Measurements from ENCODE around the gene SVOPL.
A peak's percentile ranks its signal among the peaks of the same experiment; 100 is the strongest.
"Not testable (repeated sequence)": the region's sequence is repeated elsewhere in the genome, so short reads cannot be mapped to it uniquely, and the experiment has no call there.

SVOPL gene

GRCh38 chr7:138698281-138698680 lies 2.9 kb downstream of the SVOPL start:
- no peak for DNase-seq

- no peak for DNase-seq
These were observed 3.5 kb downstream of the SVOPL start for GRCh38 chr7:138697535-138698182.

GRCh38 chr7:138695776-138696175 lies 5.4 kb downstream of the SVOPL start:
- DNase-seq: not testable (repeated sequence)

- DNase-seq: no peak
These were observed 6.1 kb downstream of the SVOPL start for GRCh38 chr7:138695106-138695505.

DNA sequence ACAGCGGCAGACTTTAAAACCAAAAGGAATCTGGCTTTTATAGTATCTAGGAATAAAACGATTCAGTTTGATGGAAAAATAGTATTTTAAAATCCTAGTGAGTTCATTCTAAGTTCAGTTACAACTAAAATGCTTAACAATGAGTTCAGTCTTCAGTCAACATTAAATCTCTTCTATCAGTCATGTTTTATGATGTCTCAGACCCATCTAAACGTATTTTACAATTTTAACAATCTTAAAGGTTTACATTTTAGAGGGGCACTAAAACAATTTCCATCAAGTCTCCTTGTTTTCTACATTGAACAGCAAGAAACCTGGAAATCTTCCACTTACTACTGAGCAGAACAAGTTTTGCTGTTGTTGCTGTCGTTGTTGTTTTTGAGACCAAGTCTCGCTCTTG lies 10.0 kb downstream of the SVOPL start:
- no peak for DNase-seq

- no peak for DNase-seq
These were observed 10.7 kb downstream of the SVOPL start for GRCh38 chr7:138690495-138690894.

DNA sequence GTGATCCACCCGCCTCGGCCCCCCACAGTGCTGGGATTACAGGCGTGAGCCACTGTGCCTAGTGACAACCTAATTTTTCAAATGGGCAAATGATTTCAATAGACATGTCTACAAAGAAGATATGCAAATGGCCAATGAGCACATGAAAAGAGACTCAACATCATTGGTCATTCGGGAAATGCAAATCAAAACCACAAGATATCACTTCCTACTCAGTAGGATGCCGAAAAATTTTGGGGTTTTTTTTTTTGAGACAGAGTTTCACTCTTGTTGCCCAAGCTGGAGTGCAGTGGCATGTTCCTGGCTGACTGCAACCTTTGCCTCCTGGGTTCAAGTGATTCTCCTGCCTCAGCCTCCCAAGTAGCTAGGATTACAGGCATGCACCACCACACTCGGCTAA lies 13.1 kb downstream of the SVOPL start:
- DNase-seq: not testable (repeated sequence)

DNA sequence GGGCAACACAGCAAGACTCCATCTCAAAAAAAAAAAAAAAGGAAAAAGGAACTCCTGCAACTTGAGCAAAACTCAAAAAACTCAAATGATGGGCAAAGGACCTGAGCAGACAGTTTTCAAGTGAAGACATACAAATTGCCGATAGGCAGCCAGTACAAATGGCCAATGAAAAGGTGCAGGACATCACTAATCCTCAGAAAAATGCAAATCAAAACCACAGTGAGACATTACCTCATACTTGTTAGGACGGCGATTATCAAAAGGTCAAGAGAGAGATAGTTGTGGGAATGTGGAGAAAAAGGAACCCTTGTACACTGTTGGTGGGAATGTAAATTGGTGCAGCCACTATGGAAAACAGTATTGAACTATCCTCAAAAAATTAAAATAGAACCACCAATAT lies 16.8 kb downstream of the SVOPL start:
- DNase-seq: no peak

DNA sequence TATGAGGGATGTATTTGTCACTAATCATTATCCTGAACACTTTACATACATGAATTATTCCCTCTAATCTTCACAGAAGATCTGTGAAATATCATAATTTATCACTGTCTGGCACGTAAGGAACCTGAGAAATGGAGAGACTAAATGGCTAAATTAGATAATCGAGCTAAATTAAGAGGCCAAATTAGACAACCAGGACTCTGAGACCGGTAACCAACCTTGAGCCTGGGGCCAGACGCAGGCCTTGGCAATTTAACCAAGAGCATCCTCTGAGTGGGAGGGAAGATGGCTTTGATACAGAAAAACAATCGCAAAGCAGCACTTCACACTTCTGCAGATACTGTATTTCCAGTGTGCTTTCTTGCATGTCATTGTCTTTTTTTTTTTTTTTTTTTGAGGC lies 21.4 kb downstream of the SVOPL start:
- DNase-seq: no peak

- no peak for DNase-seq
These were observed 30.6 kb downstream of the SVOPL start for GRCh38 chr7:138670594-138670993.

GRCh38 chr7:138669364-138669763 lies 31.8 kb downstream of the SVOPL start:
- DNase-seq: no peak

DNA sequence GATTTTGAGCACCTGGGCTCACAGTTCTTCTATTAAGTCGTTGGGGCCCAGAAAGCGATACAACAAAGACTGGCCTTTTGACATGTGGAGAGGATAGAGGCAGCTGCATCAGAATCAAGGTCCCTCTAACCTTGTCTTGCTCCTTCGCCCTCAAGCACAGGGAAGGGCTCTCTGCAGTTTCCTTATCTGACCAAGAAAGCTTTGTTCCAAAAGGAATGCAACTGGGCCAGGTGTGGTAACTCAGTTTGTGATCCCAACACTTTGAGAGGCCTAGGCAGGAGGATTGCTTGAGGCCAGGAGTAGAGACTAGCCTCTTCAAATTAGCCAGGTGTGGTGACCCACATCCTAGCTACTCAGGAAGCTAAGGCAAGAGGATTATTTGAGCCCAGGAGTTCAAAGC lies 32.2 kb downstream of the SVOPL start:
- no peak for DNase-seq

- no peak for DNase-seq
These were observed 32.9 kb downstream of the SVOPL start for GRCh38 chr7:138668229-138668596.

DNA sequence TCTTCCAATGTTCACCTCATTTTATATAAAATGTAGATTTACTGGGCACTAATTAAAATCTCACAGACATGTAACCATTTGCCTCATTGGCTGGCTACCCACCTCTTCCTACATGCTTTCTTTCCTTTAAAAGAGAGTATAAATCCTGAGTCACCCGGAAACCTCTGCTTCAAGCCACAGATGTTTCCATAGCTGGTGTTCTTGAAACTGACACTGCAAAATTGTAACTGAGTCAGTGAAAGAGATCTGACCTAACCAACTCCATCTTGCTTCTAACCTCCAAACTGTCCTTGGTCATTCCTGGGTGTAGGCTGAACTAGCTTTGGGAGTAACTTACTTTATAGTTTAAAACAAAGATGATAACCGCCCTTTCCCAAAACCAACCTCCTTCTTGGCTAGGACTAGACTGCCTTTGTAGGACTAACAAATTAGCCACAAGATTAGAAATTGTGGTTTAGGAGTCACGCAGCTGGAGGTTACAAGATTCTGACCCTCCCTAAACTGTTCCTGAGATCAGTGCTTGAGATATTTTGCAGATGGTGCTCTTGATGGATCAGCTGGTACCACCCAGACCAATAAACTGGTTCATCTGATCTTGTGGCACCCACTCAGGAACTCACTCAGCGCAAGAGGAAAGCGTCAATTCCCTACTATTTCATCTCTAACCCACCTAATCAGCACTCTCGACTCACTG lies 33.5 kb downstream of the SVOPL start:
- peak in 1 of 2 donors; percentile 70 for DNase-seq

- no peak for DNase-seq
These were observed 34.8 kb downstream of the SVOPL start for GRCh38 chr7:138666385-138666784.

- no peak for DNase-seq
These were observed 35.5 kb downstream of the SVOPL start for GRCh38 chr7:138665669-138666140.

DNA sequence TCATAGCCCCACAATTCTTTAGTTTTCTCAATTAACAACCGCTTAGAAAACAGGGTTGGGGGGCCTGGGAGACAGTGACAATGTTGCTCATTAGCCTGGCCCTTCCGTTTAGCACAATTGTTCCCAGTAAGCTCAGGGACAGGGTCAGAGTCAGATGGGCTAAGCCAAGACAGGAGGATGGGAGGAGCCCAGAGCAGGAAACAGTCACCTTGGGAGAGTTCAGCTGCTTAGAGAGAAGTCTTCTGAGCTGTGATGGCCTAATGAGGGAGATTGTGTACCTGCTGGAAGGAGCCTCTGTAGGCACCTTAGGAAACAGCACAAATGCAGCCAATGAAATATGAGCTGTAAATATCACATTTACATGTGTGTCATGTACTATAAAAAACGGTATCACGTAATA lies 35.9 kb downstream of the SVOPL start:
- DNase-seq: no peak

DNA sequence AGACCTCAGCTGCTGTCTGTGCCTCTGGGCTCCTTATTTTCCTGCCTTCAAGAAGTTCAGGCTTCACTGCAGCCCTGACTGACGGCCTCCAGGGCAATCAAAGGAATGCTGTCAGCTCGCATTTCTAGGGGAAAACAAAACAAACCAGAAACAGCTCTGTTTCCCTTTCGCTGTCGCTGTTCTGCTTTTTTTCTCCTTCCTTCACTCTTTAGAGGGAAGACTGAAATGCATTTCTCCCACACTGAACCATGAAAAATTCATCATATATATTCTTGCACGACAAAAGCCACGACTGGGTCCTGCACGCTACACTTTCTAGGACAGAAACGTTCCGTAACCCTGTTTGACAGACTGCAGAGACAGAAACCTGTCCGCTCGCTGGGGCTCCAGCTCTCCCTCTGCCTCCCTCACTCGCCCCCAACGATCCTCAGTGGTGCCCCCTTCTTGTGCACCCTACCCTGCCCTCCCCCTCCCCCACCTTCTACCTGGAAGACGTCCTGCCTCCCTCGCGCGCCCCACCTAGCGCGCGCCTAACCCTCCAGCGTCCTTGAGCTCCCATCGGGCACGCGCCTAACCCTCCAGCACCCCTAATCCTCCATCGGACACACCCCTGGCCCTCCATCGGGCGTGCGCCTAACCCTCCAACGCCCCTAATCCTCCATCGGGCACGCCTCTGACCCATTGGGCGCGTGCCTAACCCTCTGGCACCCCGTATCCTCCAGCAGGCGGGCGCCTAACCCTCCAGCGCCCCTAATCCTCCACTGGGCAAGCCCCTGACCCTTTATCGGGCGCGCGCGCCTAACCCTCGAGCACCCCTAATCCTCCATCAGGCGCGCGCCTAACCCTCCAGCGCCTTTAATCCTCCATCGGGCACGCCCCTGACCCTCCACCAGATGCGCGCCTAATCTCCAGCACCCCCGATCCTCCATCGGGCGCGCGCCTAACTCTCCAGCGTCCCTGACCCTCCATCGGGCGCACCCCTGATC lies 37.1 kb downstream of the SVOPL start:
- peak in 1 of 2 donors; percentile 46 for DNase-seq

- DNase-seq: no peak
These were observed 38.2 kb downstream of the SVOPL start for GRCh38 chr7:138662991-138663320.

DNA sequence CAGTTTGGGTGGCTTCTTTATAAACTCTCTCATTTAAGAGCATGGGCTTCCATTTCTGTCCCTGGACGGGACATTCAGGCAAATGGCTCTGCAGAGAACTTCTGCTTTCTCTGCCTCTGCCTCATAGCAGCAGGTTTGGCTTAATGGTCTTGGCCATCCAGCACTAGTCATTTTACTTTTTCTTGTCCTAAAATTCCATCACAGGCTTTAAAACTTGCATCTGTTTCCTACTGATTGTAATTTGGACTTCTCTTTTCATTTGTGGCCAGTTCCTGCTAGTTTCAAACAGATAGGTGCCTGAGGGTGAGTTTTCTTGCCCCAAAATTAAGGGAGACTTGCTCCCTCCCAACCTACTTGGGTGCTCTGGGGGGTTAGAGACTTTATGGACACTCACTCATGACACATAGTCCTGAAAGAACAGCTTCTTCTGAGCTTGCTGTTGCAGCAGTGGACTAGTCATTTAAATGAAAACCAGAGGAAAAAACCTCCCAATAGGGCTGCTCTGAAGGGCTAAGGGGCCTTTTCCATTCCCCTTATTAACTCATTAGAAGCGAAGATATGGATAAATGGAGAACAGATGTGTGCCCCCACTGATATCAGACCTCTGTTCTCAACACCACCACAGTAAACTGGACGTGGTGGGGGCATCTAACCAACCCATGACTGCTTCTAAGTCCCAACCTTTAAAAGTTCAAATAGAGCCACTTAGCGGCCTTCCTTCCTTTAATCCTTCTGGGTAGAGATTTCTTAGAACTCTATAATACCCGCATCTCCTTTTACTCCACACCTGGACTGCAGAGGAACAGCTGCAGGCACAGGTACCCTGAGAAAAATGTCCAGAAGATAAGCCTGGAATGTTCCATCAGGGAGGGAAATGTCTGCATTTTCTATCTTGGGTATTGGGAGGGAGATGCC lies 38.8 kb downstream of the SVOPL start:
- DNase-seq: peak in 1 of 2 donors; percentile 46

GRCh38 chr7:138661069-138661635 lies 40.0 kb downstream of the SVOPL start:
- DNase-seq: no peak

DNA sequence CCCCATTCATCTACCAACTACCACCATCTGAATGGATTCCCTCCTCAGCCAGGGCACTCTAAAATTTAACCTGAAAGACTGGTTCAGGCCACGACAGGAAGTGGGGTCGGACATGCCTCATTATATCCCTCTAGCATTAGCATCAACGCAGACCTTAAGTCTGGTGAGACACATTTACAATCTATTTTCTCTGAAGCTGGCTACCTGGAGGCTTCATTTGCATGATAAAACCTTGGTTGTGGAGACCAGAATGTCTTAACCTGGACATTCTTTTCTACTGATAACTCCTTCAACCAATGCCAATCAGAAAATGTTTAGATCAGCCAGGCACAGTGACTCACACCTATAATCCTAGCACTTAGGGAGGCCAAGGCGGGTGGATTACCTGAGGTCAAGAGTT lies 42.3 kb downstream of the SVOPL start:
- DNase-seq: no peak

All from bone marrow (tissue), 2 donors.